Measurements from ENCODE around the gene NNAT.

The NNAT gene

DNA sequence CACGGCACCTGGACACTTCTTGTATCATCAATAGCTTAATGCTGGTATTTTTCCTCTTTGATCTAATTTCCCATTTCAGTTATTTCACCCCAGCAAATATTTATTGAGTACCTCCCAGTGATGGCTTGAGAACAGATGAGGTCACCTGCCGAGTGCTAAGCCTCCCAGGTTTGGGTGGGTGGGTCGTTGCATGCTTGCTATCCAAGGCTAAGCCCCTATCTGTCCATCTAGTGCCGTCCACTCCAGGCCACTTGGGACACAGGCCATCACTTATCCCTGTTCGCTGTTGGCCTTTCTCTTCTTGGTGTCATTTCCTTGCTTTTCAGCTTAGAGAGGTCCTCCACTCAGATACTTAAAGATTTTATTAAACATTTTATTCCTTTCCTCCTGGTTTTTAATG, 10.8 kb upstream of the NNAT start:
- Histone ChIP-seq H3K27ac (replicated peaks) (no peak overlapping the region), H3K27me3 (ENCODE audit: insufficient read depth, poor library complexity, severe bottlenecking) (no peaks in the 10 kb centered on the region), H3K4me3 (replicated peaks; ENCODE audit: insufficient read depth, low read length) (no peak overlapping the region)
- no peak for DNase-seq (ENCODE audit: low read depth in 1 of 2, low spot score in 1 of 2)
- TF ChIP-seq POLR2AphosphoS5 (IDR thresholded peaks at IDR 0.05; ENCODE audit: low read depth) (no peak), SPI1 (IDR thresholded peaks at IDR 0.05; ENCODE audit: borderline replicate concordance, low read depth) (no peak)
- TF ChIP-seq, protein P1, sequence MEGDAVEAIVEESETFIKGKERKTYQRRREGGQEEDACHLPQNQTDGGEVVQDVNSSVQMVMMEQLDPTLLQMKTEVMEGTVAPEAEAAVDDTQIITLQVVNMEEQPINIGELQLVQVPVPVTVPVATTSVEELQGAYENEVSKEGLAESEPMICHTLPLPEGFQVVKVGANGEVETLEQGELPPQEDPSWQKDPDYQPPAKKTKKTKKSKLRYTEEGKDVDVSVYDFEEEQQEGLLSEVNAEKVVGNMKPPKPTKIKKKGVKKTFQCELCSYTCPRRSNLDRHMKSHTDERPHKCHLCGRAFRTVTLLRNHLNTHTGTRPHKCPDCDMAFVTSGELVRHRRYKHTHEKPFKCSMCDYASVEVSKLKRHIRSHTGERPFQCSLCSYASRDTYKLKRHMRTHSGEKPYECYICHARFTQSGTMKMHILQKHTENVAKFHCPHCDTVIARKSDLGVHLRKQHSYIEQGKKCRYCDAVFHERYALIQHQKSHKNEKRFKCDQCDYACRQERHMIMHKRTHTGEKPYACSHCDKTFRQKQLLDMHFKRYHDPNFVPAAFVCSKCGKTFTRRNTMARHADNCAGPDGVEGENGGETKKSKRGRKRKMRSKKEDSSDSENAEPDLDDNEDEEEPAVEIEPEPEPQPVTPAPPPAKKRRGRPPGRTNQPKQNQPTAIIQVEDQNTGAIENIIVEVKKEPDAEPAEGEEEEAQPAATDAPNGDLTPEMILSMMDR (IDR thresholded peaks at IDR 0.05; ENCODE audit: insufficient read depth, low read length) = no peak

DNA sequence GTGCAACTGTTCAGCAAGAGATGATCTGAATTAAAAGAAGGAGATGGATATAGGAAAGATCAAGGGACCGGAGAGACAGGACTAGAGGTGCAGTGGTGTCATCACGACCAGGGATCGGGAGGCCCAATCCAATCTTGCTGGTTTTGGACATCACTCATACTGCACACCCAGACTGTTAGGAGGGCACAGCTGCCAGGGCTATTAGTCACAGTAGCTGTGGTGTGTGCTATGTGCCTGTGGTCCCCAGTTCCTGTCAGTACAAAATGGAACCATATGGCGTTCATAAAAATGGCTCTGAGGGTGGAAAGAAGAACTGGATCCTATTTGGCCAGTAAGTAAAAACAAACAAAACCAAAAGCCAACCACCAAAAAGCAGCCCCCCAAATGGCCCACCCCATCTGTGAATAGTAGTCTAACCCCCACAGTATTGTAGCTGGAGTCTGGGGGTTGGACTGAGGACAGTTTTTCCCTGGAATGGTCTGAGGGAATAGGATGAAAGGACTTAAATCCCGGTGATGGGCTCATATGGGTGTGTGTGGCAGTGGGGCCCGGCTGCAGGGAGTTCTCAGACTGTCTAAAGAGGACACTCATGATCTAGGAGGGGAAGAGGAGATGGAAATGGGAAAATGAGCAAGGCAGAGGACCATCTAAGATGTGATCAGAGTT, 9.3 kb upstream of the NNAT start:
- no peak for DNase-seq (ENCODE audit: low read depth in 1 of 2, low spot score in 1 of 2)
- Histone ChIP-seq H3K27ac (replicated peaks) (no peak overlapping the region), H3K27me3 (ENCODE audit: insufficient read depth, poor library complexity, severe bottlenecking) (no peaks in the 10 kb centered on the region), H3K4me3 (replicated peaks; ENCODE audit: insufficient read depth, low read length) (no peak overlapping the region)
- TF ChIP-seq, protein P2, sequence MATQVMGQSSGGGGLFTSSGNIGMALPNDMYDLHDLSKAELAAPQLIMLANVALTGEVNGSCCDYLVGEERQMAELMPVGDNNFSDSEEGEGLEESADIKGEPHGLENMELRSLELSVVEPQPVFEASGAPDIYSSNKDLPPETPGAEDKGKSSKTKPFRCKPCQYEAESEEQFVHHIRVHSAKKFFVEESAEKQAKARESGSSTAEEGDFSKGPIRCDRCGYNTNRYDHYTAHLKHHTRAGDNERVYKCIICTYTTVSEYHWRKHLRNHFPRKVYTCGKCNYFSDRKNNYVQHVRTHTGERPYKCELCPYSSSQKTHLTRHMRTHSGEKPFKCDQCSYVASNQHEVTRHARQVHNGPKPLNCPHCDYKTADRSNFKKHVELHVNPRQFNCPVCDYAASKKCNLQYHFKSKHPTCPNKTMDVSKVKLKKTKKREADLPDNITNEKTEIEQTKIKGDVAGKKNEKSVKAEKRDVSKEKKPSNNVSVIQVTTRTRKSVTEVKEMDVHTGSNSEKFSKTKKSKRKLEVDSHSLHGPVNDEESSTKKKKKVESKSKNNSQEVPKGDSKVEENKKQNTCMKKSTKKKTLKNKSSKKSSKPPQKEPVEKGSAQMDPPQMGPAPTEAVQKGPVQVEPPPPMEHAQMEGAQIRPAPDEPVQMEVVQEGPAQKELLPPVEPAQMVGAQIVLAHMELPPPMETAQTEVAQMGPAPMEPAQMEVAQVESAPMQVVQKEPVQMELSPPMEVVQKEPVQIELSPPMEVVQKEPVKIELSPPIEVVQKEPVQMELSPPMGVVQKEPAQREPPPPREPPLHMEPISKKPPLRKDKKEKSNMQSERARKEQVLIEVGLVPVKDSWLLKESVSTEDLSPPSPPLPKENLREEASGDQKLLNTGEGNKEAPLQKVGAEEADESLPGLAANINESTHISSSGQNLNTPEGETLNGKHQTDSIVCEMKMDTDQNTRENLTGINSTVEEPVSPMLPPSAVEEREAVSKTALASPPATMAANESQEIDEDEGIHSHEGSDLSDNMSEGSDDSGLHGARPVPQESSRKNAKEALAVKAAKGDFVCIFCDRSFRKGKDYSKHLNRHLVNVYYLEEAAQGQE (IDR thresholded peaks at IDR 0.05; ENCODE audit: insufficient replicate concordance, low read depth) = no peak
- TF ChIP-seq POLR2AphosphoS5 (IDR thresholded peaks at IDR 0.05; ENCODE audit: low read depth) (no peak), GABPA (IDR thresholded peaks at IDR 0.05; ENCODE audit: low read depth) (no peak), SPI1 (IDR thresholded peaks at IDR 0.05; ENCODE audit: borderline replicate concordance, low read depth) (no peak)
- TF ChIP-seq, protein P1 (IDR thresholded peaks at IDR 0.05; ENCODE audit: insufficient read depth, low read length) = no peak

DNA sequence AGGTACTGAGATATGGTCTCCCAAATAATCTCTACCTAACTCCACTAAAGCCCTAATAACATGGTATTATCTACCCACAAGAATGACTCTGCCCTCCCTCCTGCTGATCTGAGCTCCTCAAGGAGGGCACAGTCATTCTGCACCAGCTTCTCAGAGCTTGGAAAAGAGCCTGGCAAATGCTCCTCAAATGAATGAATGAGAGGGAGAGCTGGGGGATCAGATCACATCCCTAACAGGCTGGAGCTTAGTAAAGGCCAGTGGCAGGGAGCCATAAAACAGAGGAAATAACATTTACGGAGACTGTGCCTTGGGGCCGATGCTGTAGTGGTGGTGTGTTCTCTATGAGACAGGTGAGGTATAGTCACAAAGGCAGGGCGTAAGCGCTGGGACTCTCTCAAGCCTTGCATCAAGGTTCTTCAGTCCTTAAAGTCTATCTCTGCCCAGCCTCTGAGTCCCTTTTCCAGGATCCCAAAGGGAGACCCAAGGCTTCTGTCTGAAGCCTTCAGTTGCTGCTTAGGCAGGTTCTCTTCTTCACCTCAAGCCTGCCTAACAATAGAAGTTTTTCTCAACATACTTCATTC, 7.2 kb upstream of the NNAT start:
- Histone ChIP-seq H3K27ac (replicated peaks) (no peak overlapping the region), H3K27me3 (ENCODE audit: insufficient read depth, poor library complexity, severe bottlenecking) (no peaks in the 10 kb centered on the region), H3K4me3 (replicated peaks; ENCODE audit: insufficient read depth, low read length) (no peak overlapping the region)
- TF ChIP-seq, protein P1 (IDR thresholded peaks at IDR 0.05; ENCODE audit: insufficient read depth, low read length) = no peak
- TF ChIP-seq POLR2AphosphoS5 (IDR thresholded peaks at IDR 0.05; ENCODE audit: low read depth) = no peak
- TF ChIP-seq SPI1 (IDR thresholded peaks at IDR 0.05; ENCODE audit: borderline replicate concordance, low read depth) = no peak
- TF ChIP-seq, protein P2 (IDR thresholded peaks at IDR 0.05; ENCODE audit: insufficient replicate concordance, low read depth) = no peak
- no peak for TF ChIP-seq GABPA (IDR thresholded peaks at IDR 0.05; ENCODE audit: low read depth)
- DNase-seq (ENCODE audit: low read depth in 1 of 2, low spot score in 1 of 2) = no peak

Data from HL-60 (cell line).